GM18951 (cell line): ENCODE results near the gene C22orf39.

Experiments used
- POLR2A ChIP-seq: IDR thresholded peaks from 4 replicates; pipeline ENCODE4 v1.6.1; 2011; ENCODE audit warnings: mild to moderate bottlenecking; ENCODE audit not compliant: insufficient read length, insufficient read depth; ENCODE audit errors: extremely low read depth
- in situ Hi-C: fragments of 300-500 bp; cut with MboI; formaldehyde crosslinking; loops from one replicate; pipeline ENCODE4 v1.12.0; 2022; ENCODE audit warnings: low sequenced_read_pairs, mixed read lengths, inconsistent platforms; ENCODE audit not compliant: unreplicated experiment

The C22orf39 gene

GRCh38 chr22:19434829-19435580 is 12.5 kb downstream of the C22orf39 start:
- in situ Hi-C loops: no loop called here
- no peak for TF ChIP-seq POLR2A

GRCh38 chr22:19434401-19434800 is 13.1 kb downstream of the C22orf39 start:
- no peak for TF ChIP-seq POLR2A
- in situ Hi-C loops: no loop called here

GRCh38 chr22:19432133-19432851 is 15.2 kb downstream of the C22orf39 start, which contains the start of gene MRPL40:
TSS of gene MRPL40 (plus strand) at chr22:19432545. CDS start at chr22:19432555, 10 bp downstream.
- TF ChIP-seq POLR2A: peak; percentile 97
- in situ Hi-C loops: no loop called here

- peak; percentile 19 for TF ChIP-seq POLR2A
- in situ Hi-C loops: no loop called here
These were observed 15.8 kb downstream of the C22orf39 start, which contains the start of gene HIRA for GRCh38 chr22:19431649-19432132. TSS of gene HIRA (minus strand) at chr22:19431733. CDS start at chr22:19431476, 257 bp downstream.

GRCh38 chr22:19430890-19431541 is 16.5 kb downstream of the C22orf39 start:
- TF ChIP-seq POLR2A: no peak
- in situ Hi-C loops: no loop called here

GRCh38 chr22:19429950-19430889 is 17.3 kb downstream of the C22orf39 start:
- TF ChIP-seq POLR2A: no peak
- in situ Hi-C loops: no loop called here

- TF ChIP-seq POLR2A: no peak
- in situ Hi-C loops: no loop called here
These were observed 23.4 kb downstream of the C22orf39 start for GRCh38 chr22:19424186-19424500.

- in situ Hi-C loops: no loop called here
These were observed 24.8 kb downstream of the C22orf39 start for GRCh38 chr22:19422440-19423301.

GRCh38 chr22:19420321-19420720 is 27.2 kb downstream of the C22orf39 start:
- in situ Hi-C loops: no loop called here
- no peak for TF ChIP-seq POLR2A

More at GRCh38 chr22:19422440-19423301, 24.8 kb downstream of the C22orf39 start:
- TF ChIP-seq POLR2A: no peak

- TF ChIP-seq POLR2A: no peak
- in situ Hi-C loops: no loop called here
These were observed 27.9 kb downstream of the C22orf39 start for GRCh38 chr22:19419464-19420178.

- TF ChIP-seq POLR2A: no peak
- in situ Hi-C loops: no loop called here
These were observed 28.4 kb downstream of the C22orf39 start for GRCh38 chr22:19419086-19419463.

GRCh38 chr22:19412923-19413322 is 34.6 kb downstream of the C22orf39 start:
- no peak for TF ChIP-seq POLR2A
- in situ Hi-C loops: no loop called here
